GM12865 (cell line): Measurements from ENCODE around the gene ADGRL1.
A peak's percentile ranks its signal among the peaks of the same experiment; 100 is the strongest.
"Not testable (repeated sequence)": the region's sequence is repeated elsewhere in the genome, so short reads cannot be mapped to it uniquely, and the experiment has no call there.

Experiments
- DNase-seq: peaks from one replicate; pipeline ENCODE4 v3.0.0; 2010; ENCODE audit warnings: low read depth
- H3K4me3 ChIP-seq: 2 replicates; pipeline ENCODE4 v1.5.1; 2011; ENCODE audit warnings: mild to moderate bottlenecking, low read depth, low read length, control low read depth
- CTCF ChIP-seq: IDR thresholded peaks from 2 replicates; pipeline ENCODE4 v1.5.1; 2011; ENCODE audit warnings: low read length, control low read depth, low read depth, inconsistent platforms; ENCODE audit not compliant: insufficient read depth; ENCODE audit errors: missing control alignments

Gene ADGRL1

GRCh38 chr19:14205452-14206287, at the start of gene ADGRL1:
ADGRL1 (minus strand) TSS chr19:14206169; CDS start chr19:14183602, 22,567 bp downstream.
- not testable (repeated sequence) for DNase-seq
- peak within 1 kb of the TSS; percentile 75 for H3K4me3 ChIP-seq

GRCh38 chr19:14255316-14255715, 49.3 kb upstream of the ADGRL1 start:
- DNase-seq = not testable (repeated sequence)

GRCh38 chr19:14253822-14254599, 48.0 kb upstream of the ADGRL1 start:
- not testable (repeated sequence) for H3K4me3 ChIP-seq
- DNase-seq = peak; percentile 50

More at GRCh38 chr19:14255316-14255715, 49.3 kb upstream of the ADGRL1 start:
- not testable (repeated sequence) for H3K4me3 ChIP-seq

- not testable (repeated sequence) for DNase-seq, H3K4me3 ChIP-seq
These were observed 46.2 kb upstream of the ADGRL1 start for GRCh38 chr19:14252136-14252535.

- DNase-seq = no peak
- TF ChIP-seq CTCF = no peak
These were observed 44.9 kb upstream of the ADGRL1 start for GRCh38 chr19:14250870-14251269.

GRCh38 chr19:14250315-14250714, 44.3 kb upstream of the ADGRL1 start:
- not testable (repeated sequence) for H3K4me3 ChIP-seq

More at GRCh38 chr19:14250870-14251269, 44.9 kb upstream of the ADGRL1 start:
- no peak overlapping the region for H3K4me3 ChIP-seq

GRCh38 chr19:14249891-14250290, 43.9 kb upstream of the ADGRL1 start:
- peak overlapping the region; percentile 62; the same call in 1 of the 2 replicates for H3K4me3 ChIP-seq
- not testable (repeated sequence) for DNase-seq

More at GRCh38 chr19:14250315-14250714, 44.3 kb upstream of the ADGRL1 start:
- not testable (repeated sequence) for DNase-seq

- H3K4me3 ChIP-seq = peak overlapping the region; percentile 62
- peak; percentile 27 for DNase-seq
These were observed 43.2 kb upstream of the ADGRL1 start for GRCh38 chr19:14249012-14249754.

- peak overlapping the region; percentile 62 for H3K4me3 ChIP-seq
- no peak for TF ChIP-seq CTCF
- DNase-seq = peak; percentile 33
These were observed 42.6 kb upstream of the ADGRL1 start for GRCh38 chr19:14248578-14249011.

- DNase-seq = peak; percentile 15
- H3K4me3 ChIP-seq = peak overlapping the region; percentile 39
These were observed 41.8 kb upstream of the ADGRL1 start for GRCh38 chr19:14247548-14248471.

GRCh38 chr19:14247205-14247547, 41.2 kb upstream of the ADGRL1 start:
- DNase-seq, H3K4me3 ChIP-seq: not testable (repeated sequence)

- not testable (repeated sequence) for H3K4me3 ChIP-seq, DNase-seq
These were observed 38.4 kb upstream of the ADGRL1 start for GRCh38 chr19:14244393-14244792.

GRCh38 chr19:14243718-14244117, 37.7 kb upstream of the ADGRL1 start:
- DNase-seq, H3K4me3 ChIP-seq: not testable (repeated sequence)
